Measurements from ENCODE around the gene MAP2. TPM values are rescaled to one million over a fixed set of nuclear protein-coding genes. Genes with fewer than 3 reads are reported as not detected.

MAP2 gene
- total and polyA plus RNA-seq, 10 of the 15 experiments (the other 5 are each of a cell fraction or from before 2014, with no cell fraction given): 0.01 TPM; not detected in 9

DNA sequence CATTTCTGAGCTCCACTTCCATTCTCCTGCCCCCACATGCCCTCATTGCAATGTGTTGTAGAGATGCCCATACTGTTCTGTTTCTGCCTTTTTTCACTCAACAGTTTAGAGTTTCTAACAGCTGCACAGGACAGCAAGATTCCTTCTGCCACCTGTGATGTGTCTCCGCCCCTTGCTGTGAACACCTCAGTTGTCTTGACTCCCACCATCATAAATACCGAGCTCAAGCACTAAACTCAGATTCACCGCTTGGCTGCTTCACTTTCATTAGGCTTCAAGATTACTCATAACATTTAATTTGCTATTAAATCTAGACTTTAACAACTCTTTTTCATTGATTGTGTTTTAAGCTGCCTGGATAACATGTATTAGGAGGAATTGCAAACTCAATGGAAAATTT, 141.0 kb downstream of the MAP2 start (continued):
- TF ChIP-seq, protein P1, sequence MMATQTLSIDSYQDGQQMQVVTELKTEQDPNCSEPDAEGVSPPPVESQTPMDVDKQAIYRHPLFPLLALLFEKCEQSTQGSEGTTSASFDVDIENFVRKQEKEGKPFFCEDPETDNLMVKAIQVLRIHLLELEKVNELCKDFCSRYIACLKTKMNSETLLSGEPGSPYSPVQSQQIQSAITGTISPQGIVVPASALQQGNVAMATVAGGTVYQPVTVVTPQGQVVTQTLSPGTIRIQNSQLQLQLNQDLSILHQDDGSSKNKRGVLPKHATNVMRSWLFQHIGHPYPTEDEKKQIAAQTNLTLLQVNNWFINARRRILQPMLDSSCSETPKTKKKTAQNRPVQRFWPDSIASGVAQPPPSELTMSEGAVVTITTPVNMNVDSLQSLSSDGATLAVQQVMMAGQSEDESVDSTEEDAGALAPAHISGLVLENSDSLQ (IDR thresholded peaks at IDR 0.05): no peak
- TF ChIP-seq ESRRA (IDR thresholded peaks at IDR 0.05; ENCODE audit: low read length) (no peak), DPF2 (IDR thresholded peaks at IDR 0.05) (no peak), PML (IDR thresholded peaks at IDR 0.05; ENCODE audit: low read length) (no peak), SPI1 (IDR thresholded peaks at IDR 0.05; ENCODE audit: borderline replicate concordance, insufficient read depth, low read depth, low read length) (no peak)

DNA sequence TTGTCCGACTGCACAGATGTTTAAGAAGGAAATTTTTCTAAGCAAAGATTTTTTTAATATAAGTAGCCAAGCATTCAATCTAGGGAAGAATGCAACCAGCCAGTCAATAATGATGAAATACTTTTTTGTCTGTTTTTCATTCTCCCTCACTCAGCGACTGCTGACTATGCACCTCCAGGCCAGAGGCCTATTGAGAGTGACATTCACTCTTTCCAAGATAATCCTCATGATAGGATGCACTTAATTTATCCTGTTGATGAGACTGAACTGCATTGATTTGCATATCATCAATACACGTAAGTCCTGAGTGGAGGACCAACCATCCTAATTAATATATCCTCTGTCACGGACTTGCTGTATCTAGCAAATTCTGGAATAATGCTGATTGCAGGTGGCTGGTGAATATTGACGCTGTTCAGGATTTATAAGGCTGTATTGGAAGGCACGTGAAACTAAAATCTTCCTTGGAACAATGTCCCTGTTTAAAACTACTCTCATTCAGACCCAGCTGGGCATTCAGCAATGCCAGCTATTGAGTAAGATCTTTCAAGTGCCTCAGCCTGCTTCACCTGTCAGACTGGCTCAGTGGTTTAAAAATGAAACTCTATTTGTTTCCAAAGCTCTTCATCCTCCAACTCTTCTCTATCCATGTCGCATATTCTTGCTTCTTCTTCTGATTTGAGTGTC, 142.2 kb downstream of the MAP2 start:
- no TSS peak for BruUV-seq (replicated peaks)
- SMC1A ChIA-PET (ENCODE audit: uncharacterized antibody, unreplicated experiment): interaction anchor here (0.7 to 1.4 kb wide), 3 partner anchors 8 to 34 kb away, joined by 3 read pairs; no protein-coding TSS in a partner anchor
- in situ Hi-C loops (cut with MboI) (loop anchor here (10.0 to 25.0 kb wide), 2 partner anchors 221 to 1179 kb away; no protein-coding TSS in a partner anchor), intact Hi-C loops (cut with micrococcal nuclease; ENCODE audit: unreplicated experiment) (no loop called here)
- Histone ChIP-seq H3K79me2 (ENCODE audit: control insufficient read depth, insufficient read depth, low read length) (no peaks in the 10 kb centered on the region), H4K20me1 (ENCODE audit: control insufficient read depth, insufficient read depth) (no peaks in the 10 kb centered on the region), H3K4me3 (no peak overlapping the region), H3K36me3 (ENCODE audit: control insufficient read depth in 2 of 2, insufficient read depth in 2 of 2, low read length in 1 of 2) (no peaks in the 10 kb centered on the region), H3K4me2 (ENCODE audit: control insufficient read depth, insufficient read depth) (no peak overlapping the region), H3K27me3 (replicated peaks in 1 of 2; ENCODE audit: control insufficient read depth in 2 of 2, insufficient read depth in 2 of 2, low read length in 1 of 2) (no peaks in the 10 kb centered on the region), H3K9ac (ENCODE audit: control insufficient read depth, insufficient read depth, low read length) (no peak overlapping the region), H2AFZ (ENCODE audit: control insufficient read depth, low read depth, low read length) (no peak overlapping the region), H3K4me1 (ENCODE audit: control insufficient read depth, insufficient read depth, low read length) (no peaks in the 10 kb centered on the region), H3K9me3 (replicated peaks; ENCODE audit: control insufficient read depth, insufficient read depth, low read length) (no peaks in the 10 kb centered on the region), H3K27ac (ENCODE audit: control insufficient read depth, insufficient read depth) (no peak overlapping the region)
- RAD21 ChIA-PET (ENCODE audit: unreplicated experiment): interaction anchor here (1.2 to 1.6 kb wide), 2 partner anchors 231 to 232 kb away, joined by 3 read pairs; no protein-coding TSS in a partner anchor
- POLR2A ChIA-PET: no interaction called here
- WGBS (ENCODE audit: insufficient coverage, insufficient replicate concordance, low lambda C conversion rate, missing lambda C conversion rate): 40% methylated on average over 7 of the region's 7 CpGs
- CTCF ChIA-PET: interaction anchor here (1.3 to 2.8 kb wide), 3 partner anchors 11 to 232 kb away, joined by 3 to 8 read pairs (median 7); no protein-coding TSS in a partner anchor
- TF ChIP-seq ZNF622 (IDR thresholded peaks at IDR 0.05) (no peak), EZH2 (IDR thresholded peaks at IDR 0.05; ENCODE audit: borderline replicate concordance, control insufficient read depth, low read depth, low read length) (no peak), ZBED1 (IDR thresholded peaks at IDR 0.05; ENCODE audit: borderline replicate concordance) (no peak), TARDBP (IDR thresholded peaks at IDR 0.05; ENCODE audit: borderline replicate concordance) (no peak), JUNB (IDR thresholded peaks at IDR 0.05) (no peak), TBL1XR1 (IDR thresholded peaks at IDR 0.05; ENCODE audit: low read depth, low read length) (no peak), RCOR1 (conservative IDR thresholded peaks at IDR 0.05; ENCODE audit: low read depth, low read length) (no peak), MXI1 (IDR thresholded peaks at IDR 0.05; ENCODE audit: low read depth, low read length) (no peak), EP300 (IDR thresholded peaks at IDR 0.05; ENCODE audit: borderline replicate concordance in 1 of 2, control insufficient read depth in 1 of 2, low read depth in 2 of 2, low read length in 2 of 2) (no peak), HCFC1 (IDR thresholded peaks at IDR 0.05; ENCODE audit: low read length) (no peak)
- ATAC-seq: no peak
- no peak for FAIRE-seq
- no peak for DNase-seq (ENCODE audit: low read depth, low spot score)

All from GM12878 (cell line).